ENCODE results near the gene CTDP1. TPM values are rescaled to one million over a fixed set of nuclear protein-coding genes. Genes with fewer than 3 reads are reported as not detected.

CTDP1 gene
- total RNA-seq, 1 donor, result 67.3 TPM

DNA sequence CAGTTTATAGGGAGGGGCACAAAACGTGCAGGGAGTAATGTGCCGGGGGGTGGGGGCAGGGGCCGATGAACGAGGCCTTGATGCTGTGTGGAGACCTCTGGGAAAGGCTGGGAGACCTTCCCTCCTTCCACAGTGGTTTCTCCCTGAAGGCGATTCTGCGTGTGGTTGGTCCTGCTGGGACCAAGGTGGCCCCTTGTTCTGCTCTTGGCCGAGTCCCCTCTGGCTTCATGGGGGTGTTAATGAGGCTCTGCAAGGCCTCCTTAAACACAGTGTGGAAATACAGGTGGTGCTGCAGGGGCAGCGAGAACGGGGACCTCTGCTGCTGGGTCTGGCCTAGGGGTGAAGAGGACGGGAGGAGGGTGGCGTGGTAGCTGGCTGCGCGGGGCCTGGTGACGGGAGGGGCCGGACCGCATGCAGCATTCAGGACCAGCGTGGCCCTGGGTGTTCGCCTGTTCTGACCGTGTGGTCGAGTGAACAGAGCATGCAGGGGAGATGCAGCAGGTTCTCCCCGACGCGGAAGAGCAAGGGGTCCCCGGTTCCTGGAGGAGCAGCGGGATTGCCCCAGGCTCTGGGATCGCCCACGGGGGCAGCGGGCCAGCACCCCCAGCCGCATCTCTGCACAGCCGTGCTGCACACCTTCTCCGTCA lies 76.0 kb downstream of the CTDP1 start:
- DNase-seq (ENCODE audit: low read depth in 2 of 3, low spot score in 2 of 3), result no peak

DNA sequence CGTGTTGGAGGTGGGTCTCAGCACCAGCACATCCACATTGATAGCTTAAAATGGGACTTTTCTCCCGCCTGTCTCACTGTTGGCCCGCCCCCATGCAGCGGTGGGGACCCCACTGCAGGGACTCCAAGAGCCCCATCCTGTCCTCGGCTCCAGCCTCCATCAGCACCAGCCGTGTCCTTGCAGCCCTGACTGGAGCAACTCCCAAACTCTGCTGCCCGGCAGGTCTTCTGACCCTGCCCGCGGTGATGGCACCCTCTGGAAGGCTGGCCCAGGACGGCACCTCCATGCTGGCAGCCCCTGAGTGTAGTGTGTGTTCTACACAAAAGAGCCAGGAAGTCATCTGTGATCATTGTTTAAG lies 76.5 kb downstream of the CTDP1 start:
- no peak for DNase-seq (ENCODE audit: low read depth in 2 of 3, low spot score in 2 of 3)

DNA sequence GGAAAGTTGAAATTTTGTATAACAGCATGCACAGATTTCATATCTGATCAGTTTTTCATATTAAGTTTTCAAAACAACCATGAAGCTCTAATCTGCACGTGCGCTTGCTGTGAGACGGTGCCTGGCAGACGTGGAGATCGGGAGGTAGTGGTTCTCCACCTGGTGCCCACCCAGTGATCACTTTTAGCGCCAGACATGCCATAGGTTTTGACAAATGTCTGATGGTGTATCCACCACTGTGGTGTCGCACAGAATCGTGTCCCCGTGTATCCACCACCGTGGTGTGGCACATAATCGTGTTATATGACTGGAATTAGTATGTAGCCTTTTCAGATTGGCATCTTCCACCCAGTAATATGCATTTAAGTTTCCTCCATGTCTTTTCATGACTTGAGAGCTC lies 77.2 kb downstream of the CTDP1 start:
- DNase-seq (ENCODE audit: low read depth in 2 of 3, low spot score in 2 of 3), result no peak

DNA sequence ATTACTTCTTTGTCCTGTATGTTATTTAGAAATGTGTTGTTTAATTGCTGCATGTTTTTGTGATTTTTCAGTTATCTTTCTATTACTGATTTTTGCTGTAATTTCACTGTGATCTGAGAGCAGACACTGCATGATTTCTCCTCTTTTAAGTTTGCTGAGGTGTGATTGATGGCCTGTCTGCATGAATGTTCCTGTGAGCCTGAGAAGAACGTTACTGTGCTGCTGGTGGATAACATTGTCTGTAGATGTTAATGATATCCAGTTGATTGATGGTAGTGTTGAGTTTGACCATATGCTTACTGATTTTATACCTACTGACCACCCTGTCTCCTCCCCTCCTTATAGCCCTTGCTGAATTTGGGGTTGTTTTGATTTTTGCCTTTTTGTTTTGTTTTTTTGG lies 80.7 kb downstream of the CTDP1 start:
- DNase-seq (ENCODE audit: low read depth in 2 of 3, low spot score in 2 of 3), result no peak

DNA sequence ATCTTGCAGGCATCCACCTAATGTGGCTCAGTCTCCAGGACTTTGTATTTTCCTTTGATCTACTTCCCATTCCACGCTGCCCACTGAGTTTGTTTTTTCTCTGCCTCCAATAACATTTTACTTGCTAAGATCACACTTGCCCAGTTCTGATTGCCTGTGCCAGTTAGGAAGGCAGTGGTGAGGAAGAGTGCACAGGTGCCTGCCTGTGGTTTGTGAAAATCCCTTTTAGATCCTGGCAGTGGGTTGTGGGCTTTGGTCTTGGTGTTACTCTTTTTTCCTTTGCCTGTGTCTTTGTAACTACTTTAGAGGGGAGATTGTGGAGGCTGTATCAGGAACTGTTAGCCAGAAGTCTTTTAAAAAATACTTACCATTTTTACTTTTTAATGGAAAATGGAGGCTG lies 81.3 kb downstream of the CTDP1 start:
- no peak for DNase-seq (ENCODE audit: low read depth in 2 of 3, low spot score in 2 of 3)

DNA sequence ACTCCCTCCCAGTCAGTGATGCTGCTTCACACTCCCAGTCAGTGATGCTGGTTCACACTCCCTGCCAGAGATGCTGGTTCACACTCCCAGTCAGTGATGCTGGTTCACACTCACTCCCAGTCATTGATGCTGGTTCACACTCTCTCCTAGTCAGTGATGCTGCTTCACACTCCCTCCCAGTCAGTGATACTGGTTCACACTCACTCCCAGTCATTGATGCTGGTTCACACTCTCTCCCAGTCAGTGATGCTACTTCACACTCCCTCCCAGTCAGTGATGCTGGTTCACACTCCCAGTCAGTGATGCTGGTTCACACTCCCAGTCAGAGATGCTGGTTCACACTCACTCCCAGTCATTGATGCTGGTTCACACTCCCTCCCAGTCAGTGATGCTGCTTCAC lies 83.8 kb downstream of the CTDP1 start:
- no peak for DNase-seq (ENCODE audit: low read depth in 2 of 3, low spot score in 2 of 3)

DNA sequence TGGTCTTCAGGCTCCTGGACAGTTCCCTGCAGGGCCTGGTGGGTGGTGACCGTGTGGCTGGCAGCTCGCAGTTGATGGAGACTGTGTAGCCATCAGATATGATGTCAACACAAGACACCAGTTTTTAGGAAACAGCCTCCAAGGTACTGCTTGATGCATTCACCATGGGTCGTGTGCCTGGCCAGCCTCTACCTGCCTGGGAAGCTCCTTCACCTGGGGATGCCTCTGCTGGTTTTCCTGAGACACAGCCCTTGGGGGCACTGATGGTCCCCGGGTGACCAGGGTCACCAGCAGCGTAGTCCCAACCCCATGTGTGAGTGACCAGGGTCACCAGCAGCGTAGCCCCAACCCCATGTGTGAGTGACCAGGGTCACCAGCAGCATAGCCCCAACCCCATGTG lies 84.5 kb downstream of the CTDP1 start:
- no peak for DNase-seq (ENCODE audit: low read depth in 2 of 3, low spot score in 2 of 3)

DNA sequence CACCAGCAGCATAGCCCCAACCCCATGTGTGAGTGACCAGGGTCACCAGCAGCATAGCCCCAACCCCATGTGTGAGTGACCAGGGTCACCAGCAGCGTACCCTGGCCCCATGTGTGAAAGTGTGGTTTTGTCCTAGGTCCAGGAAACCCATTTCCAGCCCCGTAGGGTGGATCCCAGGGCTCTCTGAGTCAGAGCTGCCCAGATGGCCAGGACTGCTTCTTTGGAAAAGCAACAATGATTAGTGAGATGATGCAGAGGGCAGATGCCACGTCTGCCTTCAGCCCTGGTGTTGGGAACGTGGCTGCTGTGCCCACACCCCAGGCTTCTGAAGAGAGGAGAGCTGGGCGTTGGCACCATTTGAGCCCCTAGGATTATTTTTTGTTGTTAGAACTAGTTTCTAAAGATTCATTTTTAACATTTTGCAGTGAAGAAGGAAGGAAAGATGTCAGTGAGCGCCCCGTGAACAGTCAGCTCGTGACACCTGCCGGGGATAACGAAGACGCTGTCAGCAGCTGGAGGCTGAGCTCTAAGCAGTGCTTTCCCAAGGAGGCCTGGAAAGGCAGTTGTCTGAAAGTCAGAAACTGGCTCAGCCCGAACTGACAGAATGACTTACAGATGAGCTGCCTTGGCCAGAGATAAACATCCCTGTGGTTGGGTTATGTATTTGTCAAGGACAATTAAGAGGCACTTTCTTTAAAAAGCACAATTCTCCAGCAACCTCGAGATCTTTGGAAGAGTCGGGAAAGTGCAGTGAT lies 86.1 kb downstream of the CTDP1 start:
- DNase-seq (ENCODE audit: low read depth in 2 of 3, low spot score in 2 of 3), result no peak

DNA sequence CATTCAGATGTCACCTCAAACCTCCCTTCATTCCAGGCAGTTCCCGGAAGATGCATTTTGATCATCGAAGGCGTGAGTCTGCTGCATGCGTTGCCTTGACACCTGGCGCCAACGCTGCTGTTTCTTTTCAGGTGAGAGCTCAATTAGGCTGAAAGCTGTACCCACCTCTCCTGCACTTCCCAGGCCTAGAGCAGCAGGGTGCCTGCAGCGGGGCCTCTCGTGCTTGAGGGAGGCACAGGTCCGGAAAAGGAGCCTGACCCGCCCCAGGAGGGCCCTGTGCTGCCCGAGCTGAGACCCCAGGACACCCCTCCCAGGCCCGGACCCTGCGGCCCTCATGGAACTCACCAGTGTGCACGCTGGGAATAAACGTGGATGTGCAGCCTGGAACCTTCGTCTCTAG lies 86.7 kb downstream of the CTDP1 start:
- no peak for DNase-seq (ENCODE audit: low read depth in 2 of 3, low spot score in 2 of 3)

DNA sequence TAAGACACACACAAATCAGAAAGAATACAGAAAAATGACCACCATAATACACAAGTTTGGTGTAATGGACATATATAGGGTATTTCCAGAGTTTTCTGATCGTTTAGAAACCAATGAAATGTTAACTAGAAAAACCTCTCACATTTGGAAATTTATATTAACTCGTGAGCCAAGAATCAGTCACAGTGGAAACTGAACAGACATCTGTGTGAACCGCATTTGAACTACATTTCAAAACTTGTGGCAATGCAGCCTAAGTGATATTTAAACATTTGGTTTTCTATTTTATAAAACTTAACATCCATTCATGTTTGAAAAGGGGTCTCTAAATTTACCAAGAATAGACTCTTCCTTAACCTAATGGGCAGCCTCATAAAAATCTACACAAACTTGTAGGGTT lies 89.1 kb downstream of the CTDP1 start:
- no peak for DNase-seq (ENCODE audit: low read depth in 2 of 3, low spot score in 2 of 3)

DNA sequence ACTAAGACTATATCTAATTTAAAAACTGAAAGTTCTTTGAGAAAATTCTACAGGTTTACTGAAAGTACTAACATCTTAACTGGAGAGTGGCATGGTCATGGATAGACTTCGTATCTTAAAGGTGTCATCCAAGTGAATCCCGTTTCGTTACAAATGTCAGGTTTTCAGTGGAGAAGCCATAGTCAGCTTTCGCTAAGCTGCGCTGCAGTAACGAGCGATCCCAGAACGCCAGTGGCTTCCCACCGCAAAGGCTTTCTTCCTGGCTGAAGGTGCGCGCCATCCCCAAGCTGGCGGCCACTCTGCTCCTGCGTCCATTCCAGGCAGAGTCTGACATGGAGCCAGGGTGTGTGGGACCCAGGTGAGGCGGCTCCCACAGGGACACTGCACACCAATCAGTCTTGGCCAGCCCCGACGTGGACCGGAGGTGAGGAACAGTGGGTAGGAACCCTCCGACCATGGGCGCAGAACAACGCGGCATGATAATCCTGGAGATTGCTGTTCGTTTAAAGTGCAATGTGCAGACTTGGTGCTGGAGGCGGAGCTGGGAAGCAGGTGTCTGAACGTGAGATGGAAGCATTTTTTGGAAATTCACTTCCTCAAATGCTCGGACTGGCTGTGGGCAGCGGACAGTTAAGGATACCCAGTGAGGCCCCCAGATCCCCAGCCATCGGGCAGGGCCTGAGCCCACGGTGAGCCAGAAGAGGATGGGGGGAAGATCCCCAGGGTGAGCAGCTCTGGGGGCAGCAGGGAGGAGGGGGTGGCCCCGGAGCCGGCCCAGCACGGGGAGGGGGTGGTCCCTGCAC lies 90.3 kb downstream of the CTDP1 start:
- DNase-seq (ENCODE audit: low read depth in 2 of 3, low spot score in 2 of 3), result no peak

DNA sequence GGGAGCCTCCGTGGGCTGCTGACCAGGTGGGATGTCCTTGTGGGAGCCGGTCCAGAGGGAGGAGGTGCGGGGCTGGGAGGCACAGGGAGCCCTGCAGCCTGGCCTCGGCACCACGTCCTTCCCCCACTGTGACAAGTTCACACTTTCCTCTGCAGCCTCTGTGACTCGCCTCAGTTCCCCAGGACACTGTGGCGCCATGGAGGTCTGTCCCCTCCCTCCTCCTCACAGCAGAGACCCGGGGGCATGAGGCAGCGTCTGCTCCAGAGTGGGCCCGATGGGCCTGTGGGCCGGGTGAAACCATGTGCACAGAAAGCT lies 90.9 kb downstream of the CTDP1 start:
- DNase-seq (ENCODE audit: low read depth in 2 of 3, low spot score in 2 of 3), result no peak

DNA sequence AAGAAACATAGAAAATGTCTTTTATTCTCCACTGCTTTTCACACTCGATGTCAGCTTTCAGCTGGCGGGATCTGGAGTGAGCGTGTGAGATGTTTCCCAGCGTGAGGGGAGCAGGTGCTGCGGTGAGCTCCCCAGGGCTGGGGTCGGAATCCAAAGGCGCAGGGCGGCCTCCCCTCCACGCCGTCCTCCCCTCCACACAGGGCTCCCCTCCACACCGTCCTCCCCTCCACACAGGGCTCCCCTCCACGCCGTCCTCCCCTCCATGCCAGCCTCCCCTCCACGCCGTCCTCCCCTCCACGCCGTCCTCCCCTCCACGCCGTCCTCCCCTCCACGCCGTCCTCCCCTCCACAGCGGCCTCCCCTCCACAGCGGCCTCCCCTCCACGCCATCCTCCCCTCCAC lies 91.2 kb downstream of the CTDP1 start:
- no peak for DNase-seq (ENCODE audit: low read depth in 2 of 3, low spot score in 2 of 3)

DNA sequence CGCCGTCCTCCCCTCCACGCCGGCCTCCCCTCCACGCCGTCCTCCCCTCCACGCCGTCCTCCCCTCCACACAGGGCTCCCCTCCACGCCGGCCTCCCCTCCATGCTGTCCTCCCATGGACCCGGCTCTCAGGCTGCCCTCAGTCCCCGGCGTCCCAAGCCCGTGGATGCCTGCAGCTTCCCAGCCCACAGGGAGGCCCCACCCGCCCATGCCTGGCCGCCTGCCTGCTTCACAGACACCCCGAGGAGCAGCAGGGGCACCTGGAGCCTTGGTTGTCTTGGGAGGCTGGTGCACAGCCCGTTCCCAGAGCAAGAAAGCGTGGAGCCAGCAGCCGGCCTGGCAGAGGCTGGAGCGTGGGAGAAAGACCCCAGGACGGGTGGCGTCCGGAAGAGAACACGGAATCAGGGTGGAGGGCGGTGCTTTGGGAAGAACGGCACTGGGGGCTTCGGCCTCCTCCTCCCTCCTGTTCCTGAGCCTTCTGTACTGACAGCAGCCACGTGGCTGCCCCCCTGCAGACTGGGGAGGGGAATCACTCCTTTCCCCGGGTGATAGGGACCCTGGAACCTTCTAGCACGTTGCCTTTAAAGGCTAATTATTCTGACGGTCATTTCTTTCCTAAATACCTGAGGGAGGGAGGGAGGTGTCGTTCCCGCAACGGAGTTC lies 92.0 kb downstream of the CTDP1 start:
- no peak for DNase-seq (ENCODE audit: low read depth in 2 of 3, low spot score in 2 of 3)

DNA sequence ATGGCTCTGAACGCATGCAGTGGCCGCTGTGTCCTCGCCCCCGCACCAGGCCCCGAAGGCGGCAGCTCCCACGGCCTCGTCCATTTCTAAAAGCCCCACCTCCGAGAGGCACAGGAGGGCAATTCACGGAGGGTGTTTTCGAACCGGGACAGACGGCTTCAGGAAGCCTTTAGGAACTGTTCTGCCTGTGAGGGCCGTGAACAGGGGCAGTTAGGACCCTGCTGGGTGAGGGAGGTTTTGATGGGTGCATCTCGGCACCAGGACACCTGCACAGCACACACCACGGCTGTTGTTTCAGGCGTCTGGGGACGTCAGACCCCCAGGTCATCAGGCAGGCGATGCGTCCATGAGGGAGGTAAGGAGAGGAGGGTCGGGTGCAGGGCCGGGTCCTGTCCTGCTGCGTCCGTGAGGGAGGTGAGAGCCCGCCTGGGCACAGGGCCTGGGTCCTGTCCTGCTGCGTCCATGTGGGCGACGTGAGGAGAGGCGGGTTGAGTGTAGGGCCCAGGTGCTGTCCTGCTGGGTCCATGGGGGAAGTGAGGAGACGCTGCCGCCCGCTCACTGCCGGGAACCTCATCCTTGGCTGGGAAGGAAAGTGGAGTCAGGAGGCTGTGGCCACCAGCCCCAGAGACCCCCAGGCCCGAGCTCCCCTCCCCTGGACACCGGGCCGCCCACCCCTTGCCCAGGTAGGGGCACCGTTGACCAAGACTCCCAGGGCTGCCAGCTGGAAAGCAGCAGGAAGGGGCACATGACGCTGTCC lies 92.7 kb downstream of the CTDP1 start:
- DNase-seq (ENCODE audit: low read depth in 2 of 3, low spot score in 2 of 3), result no peak

DNA sequence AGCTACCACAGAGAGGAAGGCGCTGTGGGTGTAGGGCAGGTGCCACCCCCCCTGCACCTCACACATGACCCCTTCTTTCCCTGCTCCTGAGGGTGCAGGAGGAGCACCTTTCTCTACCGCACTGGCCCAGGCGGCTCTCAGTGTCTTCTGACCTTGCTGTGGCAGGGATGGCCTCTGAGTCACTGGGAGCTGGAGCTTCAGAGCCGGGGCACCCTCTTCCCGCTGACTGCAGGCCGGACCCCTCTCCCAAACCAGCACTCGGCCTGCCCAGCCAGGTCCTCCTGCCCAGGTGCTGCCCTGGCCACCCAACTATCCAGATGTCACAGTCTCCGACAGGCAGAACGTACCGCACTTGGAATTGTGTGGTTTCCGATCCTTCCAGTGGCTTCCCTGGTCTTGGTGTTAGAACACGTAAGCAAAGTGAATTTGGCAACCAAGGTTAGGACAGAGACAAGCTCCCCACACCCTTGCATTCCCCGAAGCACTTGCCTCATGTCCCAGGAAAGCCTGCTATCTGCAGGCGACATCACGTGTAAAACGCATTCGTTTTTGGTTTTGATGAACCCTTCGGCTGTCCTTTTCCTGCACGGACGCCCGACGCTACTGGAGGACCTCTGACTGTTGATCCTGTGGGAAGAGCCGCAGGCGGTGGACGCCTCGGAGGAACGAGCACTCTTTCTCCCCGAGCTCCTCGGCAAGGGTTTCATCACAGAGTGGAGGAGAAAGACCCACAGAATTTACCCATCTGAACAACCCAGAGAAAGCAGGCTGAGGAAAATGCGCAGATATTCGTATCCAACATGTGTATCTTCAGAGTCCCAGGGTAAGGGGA lies 93.5 kb downstream of the CTDP1 start:
- DNase-seq (ENCODE audit: low read depth in 2 of 3, low spot score in 2 of 3), result no peak

DNA sequence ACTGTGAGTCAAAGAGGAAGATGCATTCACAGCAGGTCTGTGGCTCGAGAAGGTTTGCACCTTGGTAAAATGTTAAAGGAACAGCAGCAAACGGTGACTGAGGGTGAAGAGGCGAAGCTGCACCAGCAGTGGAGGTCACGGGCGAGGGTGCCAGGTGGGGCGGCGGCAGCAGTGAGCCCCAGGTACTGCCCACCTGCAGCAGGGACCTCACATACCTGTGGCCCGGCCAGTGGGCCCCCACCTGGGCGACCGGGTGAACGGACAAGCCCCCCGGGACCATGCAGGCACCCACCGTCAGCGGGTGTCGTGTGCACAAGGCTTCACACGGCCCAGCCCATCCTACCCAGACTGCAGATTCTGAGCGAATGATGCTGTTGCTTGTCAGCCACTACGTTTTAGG lies 94.5 kb downstream of the CTDP1 start:
- no peak for DNase-seq (ENCODE audit: low read depth in 2 of 3, low spot score in 2 of 3)

DNA sequence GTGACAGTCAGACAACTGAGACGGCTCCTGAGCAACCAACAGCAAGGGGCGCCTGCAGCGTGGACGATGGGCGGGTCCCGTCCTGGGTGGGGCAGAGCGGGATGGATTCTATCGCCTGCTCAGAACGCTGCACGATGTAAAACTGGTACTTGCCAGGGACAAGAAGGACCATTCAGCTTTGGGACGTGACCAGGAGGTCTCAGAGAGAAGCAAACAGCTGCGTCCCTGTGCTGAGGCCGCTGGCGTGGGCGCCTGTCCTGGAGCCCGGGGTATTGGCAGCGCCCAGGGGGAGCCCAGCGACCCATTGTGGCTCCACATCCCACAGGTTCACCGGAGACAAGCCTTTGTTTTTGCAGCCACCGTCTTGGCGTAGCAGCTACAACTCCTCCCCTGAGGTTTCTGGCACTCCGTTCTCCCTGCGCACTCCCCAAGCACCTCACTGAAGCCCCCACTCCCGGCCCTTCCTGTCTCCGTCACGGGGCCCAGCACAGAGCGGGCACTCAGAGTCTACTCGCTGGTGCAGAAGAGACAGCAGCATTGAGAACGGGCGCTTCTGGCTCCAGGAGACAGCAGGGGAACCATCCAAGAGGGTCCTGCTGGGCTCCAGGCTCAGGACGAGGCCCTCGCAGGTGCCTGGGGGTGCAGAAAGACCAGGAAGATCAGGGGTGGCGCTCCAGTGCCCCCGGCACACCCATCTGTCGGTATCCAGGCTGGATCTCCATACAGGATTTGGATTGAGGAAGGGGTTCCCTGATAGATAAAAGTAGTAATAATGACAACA lies 96.0 kb downstream of the CTDP1 start:
- no peak for DNase-seq (ENCODE audit: low read depth in 2 of 3, low spot score in 2 of 3)

DNA sequence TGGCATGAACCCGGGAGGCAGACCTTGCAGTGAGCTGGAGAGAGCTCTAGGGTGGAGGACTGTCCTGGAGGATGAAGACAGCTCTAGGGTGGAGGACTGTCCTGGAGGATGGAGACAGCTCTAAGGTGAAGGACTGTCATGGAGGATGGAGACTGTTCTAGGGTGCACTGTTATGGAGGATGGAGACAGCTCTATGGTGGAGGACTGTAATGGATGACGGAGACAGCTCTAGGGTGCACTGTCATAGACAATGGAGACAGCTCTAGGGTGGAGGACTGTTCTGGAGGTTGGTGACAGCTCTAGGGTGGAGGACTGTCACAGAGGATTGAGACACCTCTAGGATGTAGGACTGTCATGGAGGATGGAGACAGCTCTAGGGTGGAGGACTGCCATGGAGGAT lies 97.1 kb downstream of the CTDP1 start:
- DNase-seq (ENCODE audit: low read depth in 2 of 3, low spot score in 2 of 3), result no peak
